Measurements from ENCODE around the gene CATSPER1. TPM values are rescaled to one million over a fixed set of nuclear protein-coding genes. Genes with fewer than 3 reads are reported as not detected.

The CATSPER1 gene
- total RNA-seq, 1 donor from 2014 or later, result 0.45 TPM

DNA sequence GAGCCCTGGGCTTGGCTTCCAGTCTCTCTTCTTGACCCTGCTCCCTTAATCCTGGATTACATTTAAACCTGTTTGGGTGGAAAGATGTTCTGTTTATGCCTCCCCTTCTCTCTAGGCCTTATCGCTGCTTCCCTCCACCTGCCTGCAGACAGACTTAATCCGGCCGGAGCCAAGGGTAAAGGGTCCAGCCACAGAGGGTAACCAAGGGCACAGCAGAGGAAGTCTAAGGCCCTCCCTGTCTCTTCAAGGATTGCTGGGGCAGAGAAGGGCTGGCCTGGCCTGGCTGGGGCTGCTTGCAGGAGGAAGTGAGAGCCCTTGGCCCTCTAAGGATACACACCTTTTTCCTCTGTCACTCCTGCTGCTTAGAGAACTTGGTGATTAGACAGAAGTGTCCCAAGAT lies 20.6 kb upstream of the CATSPER1 start:
- H3K9ac ChIP-seq (ENCODE audit: low read length), result no peak overlapping the region
- Mint-ChIP-seq H3K9me3 (ENCODE audit: unreplicated experiment) (no peaks in the 10 kb centered on the region), H3K4me3 (ENCODE audit: unreplicated experiment) (no peak overlapping the region), H3K36me3 (ENCODE audit: low read depth, unreplicated experiment) (peaks cover 2% of the 10 kb centered on the region), H3K4me1 (ENCODE audit: low read depth, unreplicated experiment) (peaks cover 9% of the 10 kb centered on the region), H3K27me3 (ENCODE audit: low read depth, unreplicated experiment) (peaks cover 9% of the 10 kb centered on the region), H3K27ac (ENCODE audit: unreplicated experiment) (no peak overlapping the region)
- no peaks in the 10 kb centered on the region for H3K79me2 ChIP-seq (ENCODE audit: insufficient read depth, low read length)
- FAIRE-seq, result no peak
- no peaks in the 10 kb centered on the region for H4K20me1 ChIP-seq (ENCODE audit: insufficient read depth, low read length)
- peaks cover 17% of the 10 kb centered on the region for H3K4me1 ChIP-seq (ENCODE audit: insufficient read depth, low read length)
- no peak overlapping the region for H3K27ac ChIP-seq (ENCODE audit: low read depth, low read length)
- no peak overlapping the region for H3K4me3 ChIP-seq (ENCODE audit: insufficient read depth, low read depth, low read length)
- H3K36me3 ChIP-seq (ENCODE audit: insufficient read depth, low read length), result no peaks in the 10 kb centered on the region
- H2AFZ ChIP-seq (ENCODE audit: low read depth, low read length), result no peak overlapping the region
- DNase-seq (ENCODE audit: low read depth), result no peak
- no peaks in the 10 kb centered on the region for H3K9me3 ChIP-seq (ENCODE audit: insufficient read depth, low read depth, low read length)
- peaks cover 3% of the 10 kb centered on the region for H3K27me3 ChIP-seq (ENCODE audit: insufficient read depth, low read length)
- H3K4me2 ChIP-seq (ENCODE audit: low read length), result no peak overlapping the region
- TF ChIP-seq EZH2 (IDR thresholded peaks at IDR 0.05; ENCODE audit: insufficient read depth, low read length), result no peak
- no peak for TF ChIP-seq CTCF (IDR thresholded peaks at IDR 0.05; ENCODE audit: insufficient read depth, low read depth, low read length)

GRCh38 chr11:66045177-66045639 lies 18.9 kb upstream of the CATSPER1 start:
- H3K9ac ChIP-seq (ENCODE audit: low read length), result no peak overlapping the region
- H4K20me1 ChIP-seq (ENCODE audit: insufficient read depth, low read length), result no peaks in the 10 kb centered on the region
- no peaks in the 10 kb centered on the region for H3K9me3 ChIP-seq (ENCODE audit: insufficient read depth, low read depth, low read length)
- Mint-ChIP-seq H3K4me3 (ENCODE audit: unreplicated experiment) (no peak overlapping the region), H3K4me1 (ENCODE audit: low read depth, unreplicated experiment) (no peaks in the 10 kb centered on the region), H3K27me3 (ENCODE audit: low read depth, unreplicated experiment) (peaks cover 12% of the 10 kb centered on the region), H3K9me3 (ENCODE audit: unreplicated experiment) (no peaks in the 10 kb centered on the region), H3K27ac (ENCODE audit: unreplicated experiment) (no peak overlapping the region), H3K36me3 (ENCODE audit: low read depth, unreplicated experiment) (no peaks in the 10 kb centered on the region)
- peak overlapping the region; percentile 21 for H2AFZ ChIP-seq (ENCODE audit: low read depth, low read length)
- H3K27me3 ChIP-seq (ENCODE audit: insufficient read depth, low read length), result peaks cover 5% of the 10 kb centered on the region
- H3K79me2 ChIP-seq (ENCODE audit: insufficient read depth, low read length), result no peaks in the 10 kb centered on the region
- no peak overlapping the region for H3K4me3 ChIP-seq (ENCODE audit: insufficient read depth, low read depth, low read length)
- DNase-seq (ENCODE audit: low read depth), result peak; percentile 36
- no peak for FAIRE-seq
- TF ChIP-seq EZH2 (IDR thresholded peaks at IDR 0.05; ENCODE audit: insufficient read depth, low read length) (no peak), CTCF (IDR thresholded peaks at IDR 0.05; ENCODE audit: insufficient read depth, low read depth, low read length) (peak; percentile 66)
- no peak overlapping the region for H3K4me2 ChIP-seq (ENCODE audit: low read length)
- H3K36me3 ChIP-seq (ENCODE audit: insufficient read depth, low read length), result no peaks in the 10 kb centered on the region
- peaks cover 10% of the 10 kb centered on the region for H3K4me1 ChIP-seq (ENCODE audit: insufficient read depth, low read length)
- H3K27ac ChIP-seq (ENCODE audit: low read depth, low read length), result no peak overlapping the region

GRCh38 chr11:66044757-66045156 lies 18.5 kb upstream of the CATSPER1 start:
- H4K20me1 ChIP-seq (ENCODE audit: insufficient read depth, low read length), result no peaks in the 10 kb centered on the region
- no peak overlapping the region for H3K9ac ChIP-seq (ENCODE audit: low read length)
- FAIRE-seq (no peak), DNase-seq (ENCODE audit: low read depth) (no peak)
- no peak overlapping the region for H3K27ac ChIP-seq (ENCODE audit: low read depth, low read length)
- H3K27me3 ChIP-seq (ENCODE audit: insufficient read depth, low read length), result peaks cover 5% of the 10 kb centered on the region
- Mint-ChIP-seq H3K4me1 (ENCODE audit: low read depth, unreplicated experiment) (no peaks in the 10 kb centered on the region), H3K4me3 (ENCODE audit: unreplicated experiment) (no peak overlapping the region), H3K27me3 (ENCODE audit: low read depth, unreplicated experiment) (peaks cover 12% of the 10 kb centered on the region), H3K9me3 (ENCODE audit: unreplicated experiment) (no peaks in the 10 kb centered on the region), H3K36me3 (ENCODE audit: low read depth, unreplicated experiment) (no peaks in the 10 kb centered on the region), H3K27ac (ENCODE audit: unreplicated experiment) (no peak overlapping the region)
- H3K4me2 ChIP-seq (ENCODE audit: low read length), result no peak overlapping the region
- peaks cover 10% of the 10 kb centered on the region for H3K4me1 ChIP-seq (ENCODE audit: insufficient read depth, low read length)
- H3K9me3 ChIP-seq (ENCODE audit: insufficient read depth, low read depth, low read length), result no peaks in the 10 kb centered on the region
- TF ChIP-seq EZH2 (IDR thresholded peaks at IDR 0.05; ENCODE audit: insufficient read depth, low read length) (no peak), CTCF (IDR thresholded peaks at IDR 0.05; ENCODE audit: insufficient read depth, low read depth, low read length) (no peak)
- no peaks in the 10 kb centered on the region for H3K36me3 ChIP-seq (ENCODE audit: insufficient read depth, low read length)
- no peaks in the 10 kb centered on the region for H3K79me2 ChIP-seq (ENCODE audit: insufficient read depth, low read length)
- no peak overlapping the region for H2AFZ ChIP-seq (ENCODE audit: low read depth, low read length)
- H3K4me3 ChIP-seq (ENCODE audit: insufficient read depth, low read depth, low read length), result no peak overlapping the region

All from astrocyte (in vitro differentiated cells and primary cell).